Esophagus muscularis mucosa (tissue), 4 donors: ENCODE data around the gene RPS6KA2. TPM values are rescaled to one million over a fixed set of nuclear protein-coding genes. Genes with fewer than 3 reads are reported as not detected.

Source experiments
- DNase-seq: peaks from one replicate; pipeline ENCODE4 v3.0.0-alpha.2; 2017; ENCODE audit errors: extremely low spot score
- H3K27ac ChIP-seq, 4 donors: fragments of 200-600 bp; sonication (generic); replicated peaks in 1 of 4; 1 replicate in 3 of 4; 2 replicates in 1 of 4; pipeline ENCODE4 v1.5.1; 2016 to 2019; ENCODE audit warnings: mild to moderate bottlenecking in 1 of 4
- H3K27me3 ChIP-seq, 4 donors: fragments of 200-600 bp; sonication (generic); one replicate each; pipeline versions ENCODE4 v1.5.1 to v1.6.0; 2016 to 2019
- H3K36me3 ChIP-seq, 4 donors: fragments of 200-600 bp; sonication (generic); one replicate each; pipeline ENCODE4 v1.5.1; 2016 to 2019
- H3K4me1 ChIP-seq, 4 donors: fragments of 200-600 bp; sonication (generic); one replicate each; pipeline ENCODE4 v1.5.1; 2016 to 2019
- H3K4me3 ChIP-seq, 4 donors: fragments of 200-600 bp; sonication (generic); 1 replicate in 2 of 4; 2 replicates in 2 of 4; pipeline ENCODE4 v1.5.1; 2016 to 2019; ENCODE audit warnings: mild to moderate bottlenecking in 4 of 4, moderate library complexity in 1 of 4
- H3K9me3 ChIP-seq, 4 donors: fragments of 200-600 bp; sonication (generic); 1 replicate in 3 of 4; 2 replicates in 1 of 4; pipeline ENCODE4 v1.5.1; 2016 to 2019
- CTCF ChIP-seq, 3 experiments: fragments of 200-600 bp in 2 of 3; fragments of 450-650 bp in 1 of 3; sonication (generic) in 2 of 3; IDR thresholded peaks; one replicate each; pipeline ENCODE4 v1.5.1; 2017 to 2019; ENCODE audit warnings: antibody characterized with exemption in 3 of 3, mild to moderate bottlenecking in 2 of 3, moderate library complexity in 1 of 3
- EP300 ChIP-seq: sonication (generic); formaldehyde crosslinking; IDR thresholded peaks from one replicate; pipeline ENCODE4 v1.6.1; 2017; ENCODE audit warnings: antibody characterized with exemption
- POLR2A ChIP-seq: fragments of 450-650 bp; IDR thresholded peaks from one replicate; pipeline ENCODE4 v1.6.1; 2017; ENCODE audit warnings: antibody characterized with exemption, moderate library complexity, mild to moderate bottlenecking, low read depth
- POLR2AphosphoS5 ChIP-seq, 2 donors: sonication (generic); formaldehyde crosslinking; IDR thresholded peaks; one replicate each; pipeline ENCODE4 v1.6.1; 2017; ENCODE audit warnings: antibody characterized with exemption in 2 of 2
- WGBS: methylation state at CpG from one replicate; pipeline ENCODE4 v1.1.5; 2018; 5-methylcytosine and 5-hydroxymethylcytosine counted together
- intact Hi-C: fragments of 100-400 bp; cut with DNase I; formaldehyde crosslinking; loops from one replicate; pipeline ENCODE4 v1.15.1; 2023
- total RNA-seq, 4 donors: library from RNA; depleted of rRNA; stranded (reverse); fragments of >200 nt; gene quantifications; one replicate each; pipeline versions ENCODE4 v1.1.0 to v1.2.1, GENCODE V29; 2016

RPS6KA2 gene
- total RNA-seq, 4 donors from 2014 or later = 83.9 to 126 (median 112) TPM

GRCh38 chr6:166647896-166648295 lies 20.8 kb upstream of the RPS6KA2 start:
- intact Hi-C loops = no loop called here
- no peak for TF ChIP-seq POLR2AphosphoS5 (IDR thresholded peaks at IDR 0.05)
- TF ChIP-seq EP300 = no peak
- TF ChIP-seq POLR2A = no peak
- TF ChIP-seq CTCF (IDR thresholded peaks at IDR 0.05) = no peak
- no peak overlapping the region for H3K27ac ChIP-seq
- H3K36me3 ChIP-seq = no peaks in the 10 kb centered on the region
- H3K4me3 ChIP-seq = no peak overlapping the region
- 92% methylated on average over 11 of the region's 11 CpGs for WGBS
- no peaks in the 10 kb centered on the region for H3K27me3 ChIP-seq
- no peak for DNase-seq
- H3K4me1 ChIP-seq = no peaks in the 10 kb centered on the region
- H3K9me3 ChIP-seq = peaks cover 0 to 9% (median 0%) of the 10 kb centered on the region in 4 donors

GRCh38 chr6:166646716-166647115 lies 19.7 kb upstream of the RPS6KA2 start:
- TF ChIP-seq POLR2A (no peak), POLR2AphosphoS5 (IDR thresholded peaks at IDR 0.05) (no peak), CTCF (IDR thresholded peaks at IDR 0.05) (no peak), EP300 (no peak)
- peaks cover 0 to 9% (median 0%) of the 10 kb centered on the region in 4 donors for H3K9me3 ChIP-seq
- no peaks in the 10 kb centered on the region for H3K4me1 ChIP-seq
- no peaks in the 10 kb centered on the region for H3K27me3 ChIP-seq
- H3K4me3 ChIP-seq = no peak overlapping the region
- no peak for DNase-seq
- intact Hi-C loops = no loop called here
- no peak overlapping the region for H3K27ac ChIP-seq
- WGBS = 88% methylated on average over 9 of the region's 9 CpGs
- H3K36me3 ChIP-seq = no peaks in the 10 kb centered on the region

- intact Hi-C loops = no loop called here
- 85% methylated on average over 8 of the region's 8 CpGs for WGBS
Measured at GRCh38 chr6:166645896-166646295, 18.8 kb upstream of the RPS6KA2 start.

GRCh38 chr6:166644681-166645080 lies 17.6 kb upstream of the RPS6KA2 start:
- TF ChIP-seq CTCF (IDR thresholded peaks at IDR 0.05) (no peak), POLR2A (no peak), POLR2AphosphoS5 (IDR thresholded peaks at IDR 0.05) (no peak), EP300 (no peak)
- H3K27ac ChIP-seq = no peak overlapping the region
- H3K27me3 ChIP-seq = no peaks in the 10 kb centered on the region
- H3K4me3 ChIP-seq = no peak overlapping the region
- no peaks in the 10 kb centered on the region for H3K36me3 ChIP-seq
- H3K9me3 ChIP-seq = peaks cover 0 to 9% (median 0%) of the 10 kb centered on the region in 4 donors
- no peak for DNase-seq
- intact Hi-C loops = no loop called here
- peaks cover 9 to 13% (median 11%) of the 10 kb centered on the region in 4 donors for H3K4me1 ChIP-seq
- 100% methylated on average over 1 of the region's 1 CpG for WGBS

More at GRCh38 chr6:166645896-166646295, 18.8 kb upstream of the RPS6KA2 start:
- Histone ChIP-seq H3K4me1 (peaks cover 0 to 1% (median under 1%) of the 10 kb centered on the region in 4 donors), H3K27ac (no peak overlapping the region), H3K27me3 (no peaks in the 10 kb centered on the region), H3K36me3 (no peaks in the 10 kb centered on the region), H3K9me3 (peaks cover 0 to 9% (median 0%) of the 10 kb centered on the region in 4 donors), H3K4me3 (no peak overlapping the region)
- no peak for DNase-seq
- TF ChIP-seq CTCF (IDR thresholded peaks at IDR 0.05) = no peak
- no peak for TF ChIP-seq POLR2AphosphoS5 (IDR thresholded peaks at IDR 0.05)
- TF ChIP-seq EP300 = no peak
- TF ChIP-seq POLR2A = no peak

GRCh38 chr6:166643891-166644590 lies 17.0 kb upstream of the RPS6KA2 start:
- DNase-seq = no peak
- H3K36me3 ChIP-seq = no peaks in the 10 kb centered on the region
- peaks cover 13 to 17% (median 14%) of the 10 kb centered on the region in 4 donors for H3K4me1 ChIP-seq
- H3K9me3 ChIP-seq = peaks cover 0 to 9% (median 0%) of the 10 kb centered on the region in 4 donors
- intact Hi-C loops = no loop called here
- H3K27me3 ChIP-seq = no peaks in the 10 kb centered on the region
- TF ChIP-seq POLR2AphosphoS5 (IDR thresholded peaks at IDR 0.05) = no peak
- TF ChIP-seq POLR2A = no peak
- TF ChIP-seq CTCF (IDR thresholded peaks at IDR 0.05) = no peak
- no peak for TF ChIP-seq EP300
- no peak overlapping the region for H3K4me3 ChIP-seq
- H3K27ac ChIP-seq = no peak overlapping the region
- 75% methylated on average over 7 of the region's 7 CpGs for WGBS
